ENCODE measurements around the gene HEXB.
"Not testable (repeated sequence)": the region's sequence is repeated elsewhere in the genome, so short reads cannot be mapped to it uniquely, and the experiment has no call there.

HEXB gene

GRCh38 chr5:74660140-74660539 is 24.9 kb upstream of the HEXB start:
- no peak for DNase-seq

- DNase-seq = no peak
Observed at GRCh38 chr5:74660873-74661272, 24.2 kb upstream of the HEXB start.

- no peak for DNase-seq
Observed at GRCh38 chr5:74664551-74664950, 20.5 kb upstream of the HEXB start.

- DNase-seq = no peak
Observed at GRCh38 chr5:74665273-74665672, 19.8 kb upstream of the HEXB start.

GRCh38 chr5:74665816-74666215 is 19.2 kb upstream of the HEXB start:
- no peak for DNase-seq

- no peak for DNase-seq
Observed at GRCh38 chr5:74667396-74667795, 17.6 kb upstream of the HEXB start.

- DNase-seq = no peak
Observed at GRCh38 chr5:74669821-74670220, 15.2 kb upstream of the HEXB start.

GRCh38 chr5:74670396-74671038 is 14.5 kb upstream of the HEXB start:
- no peak for DNase-seq

GRCh38 chr5:74672215-74672877 is 12.7 kb upstream of the HEXB start:
- no peak for DNase-seq

- peak in 1 of 2 donors; percentile 38 for DNase-seq
Observed at GRCh38 chr5:74673011-74673790, 11.8 kb upstream of the HEXB start.

GRCh38 chr5:74676466-74676865 is 8.6 kb upstream of the HEXB start:
- DNase-seq = not testable (repeated sequence)

- not testable (repeated sequence) for DNase-seq
Observed at GRCh38 chr5:74678123-74678522, 6.9 kb upstream of the HEXB start.

- not testable (repeated sequence) for DNase-seq
Observed at GRCh38 chr5:74679300-74679699, 5.7 kb upstream of the HEXB start.

GRCh38 chr5:74679966-74680365 is 5.1 kb upstream of the HEXB start:
- DNase-seq = no peak

- peak; percentile 11 to 34 for DNase-seq
Observed at GRCh38 chr5:74685979-74686631, 1.1 kb downstream of the HEXB start.

- DNase-seq = no peak
Observed at GRCh38 chr5:74686962-74687751, 2.1 kb downstream of the HEXB start.

- DNase-seq = no peak
Observed at GRCh38 chr5:74693191-74693590, 8.2 kb downstream of the HEXB start.

GRCh38 chr5:74717596-74717995 is 32.6 kb downstream of the HEXB start:
- DNase-seq = no peak

GRCh38 chr5:74722271-74722670 is 37.2 kb downstream of the HEXB start:
- DNase-seq = no peak

GRCh38 chr5:74725331-74725730 is 40.3 kb downstream of the HEXB start:
- no peak for DNase-seq

- no peak for DNase-seq
Observed at GRCh38 chr5:74736759-74737158, 51.7 kb downstream of the HEXB start.

- no peak for DNase-seq
Observed at GRCh38 chr5:74738406-74738805, 53.4 kb downstream of the HEXB start.

- DNase-seq = not testable (repeated sequence)
Observed at GRCh38 chr5:74748742-74749141, 63.7 kb downstream of the HEXB start.

All from CD4-positive, alpha-beta T cell treated with Interferon alpha-2 for 1 hour (primary cell).